GM12878 (cell line): ENCODE results near the gene MEN1. TPM values are rescaled to one million over a fixed set of nuclear protein-coding genes. Genes with fewer than 3 reads are reported as not detected.
A peak's percentile ranks its signal among the peaks of the same experiment; 100 is the strongest.

Experiments used
- ASH2L ChIP-seq: fragments of 300-600, 200-600 bp; sonication (generic); IDR thresholded peaks from 2 replicates; pipeline ENCODE4 v1.6.1; 2017; ENCODE audit warnings: low read depth, mild to moderate bottlenecking, borderline replicate concordance
- BCLAF1 ChIP-seq: fragments of 450-650 bp; IDR thresholded peaks from 2 replicates; pipeline ENCODE4 v1.6.1; 2017; ENCODE audit warnings: antibody characterized with exemption, mild to moderate bottlenecking, moderate library complexity
- BMI1 ChIP-seq: fragments of 450-650 bp; IDR thresholded peaks from 2 replicates; pipeline ENCODE4 v1.6.1; 2016; ENCODE audit warnings: mild to moderate bottlenecking, moderate library complexity, borderline replicate concordance
- HDAC2 ChIP-seq: fragments of 200-600 bp; sonication (generic); IDR thresholded peaks from 2 replicates; pipeline ENCODE4 v1.6.1; 2017
- LARP7 ChIP-seq: fragments of 450-650 bp; IDR thresholded peaks from 2 replicates; pipeline ENCODE4 v1.6.1; 2017; ENCODE audit warnings: mild to moderate bottlenecking
- NKRF ChIP-seq: fragments of 450-650 bp; conservative IDR thresholded peaks from 2 replicates; pipeline ENCODE4 v1.6.1; 2017; ENCODE audit warnings: mild to moderate bottlenecking, moderate library complexity
- SKIL ChIP-seq: fragments of 450-650 bp; IDR thresholded peaks from 2 replicates; pipeline ENCODE4 v1.6.1; 2017; ENCODE audit warnings: mild to moderate bottlenecking, low read depth, inconsistent platforms; ENCODE audit not compliant: poor library complexity, severe bottlenecking
- SRF ChIP-seq, 2 experiments: IDR thresholded peaks; 2 replicates each; pipeline ENCODE4 v1.6.1; 2011; ENCODE audit warnings: low read depth in 2 of 2, low read length in 2 of 2, mild to moderate bottlenecking in 1 of 2, moderate library complexity in 1 of 2
- USF2 ChIP-seq: IDR thresholded peaks from 2 replicates; pipeline ENCODE4 v1.6.1; 2011; ENCODE audit warnings: low read depth, low read length, improper control_type of control experiment, borderline replicate concordance
- YBX1 ChIP-seq: fragments of 450-650 bp; IDR thresholded peaks from 2 replicates; pipeline ENCODE4 v1.6.1; 2016; ENCODE audit warnings: antibody characterized with exemption
- ZBTB11 ChIP-seq: fragments of 450-650 bp; formaldehyde crosslinking; IDR thresholded peaks from 2 replicates; pipeline ENCODE4 v1.5.0; 2022; ENCODE audit warnings: mild to moderate bottlenecking, missing genetic modification characterization
- ZBTB4 ChIP-seq: fragments of 450-650 bp; formaldehyde crosslinking; IDR thresholded peaks from 2 replicates; pipeline ENCODE4 v1.4.0; 2022; ENCODE audit warnings: mild to moderate bottlenecking, moderate library complexity
- ZNF207 ChIP-seq: fragments of 450-650 bp; IDR thresholded peaks from 2 replicates; pipeline ENCODE4 v1.6.1; 2014; ENCODE audit warnings: antibody characterized with exemption, mild to moderate bottlenecking, borderline replicate concordance
- polyA plus RNA-seq, 11 experiments: library from polyadenylated mRNA; depleted of rRNA in 4 of 11; unstranded in 6 of 11; stranded (reverse) in 5 of 11; fragments of >200 nt; fragmentation: Nextera tagmentation in 4 of 11; fragmentation: Illumina TruSeq in 1 of 11; extraction: Ambion mirVana in 4 of 11; extraction: Trizol in 1 of 11; gene quantifications; 1 replicate in 1 of 11; 2 replicates in 10 of 11; pipeline versions ENCODE4 v1.2.1 to v1.2.3, GENCODE V29; 2011 to 2016; ENCODE audit warnings: inconsistent platforms in 2 of 11, missing spikeins in 2 of 11, low read depth in 1 of 11
- total RNA-seq, 4 experiments: library from RNA; depleted of rRNA in 3 of 4; stranded (reverse); fragments of >200 nt in 3 of 4; fragmentation: Illumina TruSeq in 1 of 4; extraction: Trizol in 1 of 4; gene quantifications; 2 replicates each; pipeline versions ENCODE4 v1.2.1 to v1.2.3, GENCODE V29; 2013 to 2021

MEN1 gene
- total and polyA plus RNA-seq, 10 of the 15 experiments (the other 5 are each of a cell fraction or from before 2014, with no cell fraction given), result 2.5 to 39.7 (median 20.7) TPM

- TF ChIP-seq ZBTB4 (no peak), SRF (IDR thresholded peaks at IDR 0.05; ENCODE audit: low read depth in 2 of 2, low read length in 2 of 2) (no peak), BCLAF1 (no peak), SKIL (no peak), YBX1 (no peak), USF2 (no peak), NKRF (no peak), ZNF207 (no peak), ASH2L (no peak), BMI1 (no peak), HDAC2 (no peak), ZBTB11 (no peak), LARP7 (0 out of 2 replicates have a peak, but pooled peaks have one; percentile 8)
Observed at GRCh38 chr11:64856382-64857227, 46.3 kb upstream of the MEN1 start (continued).
